Osteocyte (in vitro differentiated cells): ENCODE data around the gene UHMK1. TPM values are rescaled to one million over a fixed set of nuclear protein-coding genes. Genes with fewer than 3 reads are reported as not detected.

Experiments
- DNase-seq: peaks from one replicate; pipeline ENCODE4 v3.0.0; 2021; ENCODE audit warnings: mixed read lengths; ENCODE audit not compliant: unreplicated experiment; ENCODE audit errors: extremely low spot score
- H3K27ac Mint-ChIP-seq: one replicate; pipeline ENCODE4 v1.8.0; 2021; ENCODE audit warnings: mild to moderate bottlenecking, mixed read lengths; ENCODE audit not compliant: unreplicated experiment
- H3K27me3 Mint-ChIP-seq: one replicate; pipeline ENCODE4 v1.8.0; 2021; ENCODE audit warnings: mixed read lengths; ENCODE audit not compliant: unreplicated experiment
- H3K36me3 Mint-ChIP-seq: one replicate; pipeline ENCODE4 v1.8.0; 2021; ENCODE audit warnings: mixed read lengths; ENCODE audit not compliant: unreplicated experiment
- H3K4me1 Mint-ChIP-seq: one replicate; pipeline ENCODE4 v1.8.0; 2021; ENCODE audit warnings: mixed read lengths; ENCODE audit not compliant: unreplicated experiment
- H3K4me3 Mint-ChIP-seq: one replicate; pipeline ENCODE4 v1.8.0; 2021; ENCODE audit warnings: mild to moderate bottlenecking, moderate library complexity, mixed read lengths; ENCODE audit not compliant: unreplicated experiment
- H3K9me3 Mint-ChIP-seq: one replicate; pipeline ENCODE4 v1.8.0; 2021; ENCODE audit warnings: mixed read lengths; ENCODE audit not compliant: unreplicated experiment
- total RNA-seq: library from RNA; stranded (reverse); gene quantifications from 2 replicates; pipeline ENCODE4 v1.2.1, GENCODE V29; 2021
- TF ChIP-seq, protein P1 (sequence below): fragments of 200-600 bp; sonication (generic); IDR thresholded peaks from 2 replicates; pipeline ENCODE4 v1.5.0; 2021; ENCODE audit warnings: antibody characterized with exemption, mild to moderate bottlenecking, moderate library complexity

The UHMK1 gene
- total RNA-seq, 1 donor from 2014 or later, result 29.3 TPM

DNA sequence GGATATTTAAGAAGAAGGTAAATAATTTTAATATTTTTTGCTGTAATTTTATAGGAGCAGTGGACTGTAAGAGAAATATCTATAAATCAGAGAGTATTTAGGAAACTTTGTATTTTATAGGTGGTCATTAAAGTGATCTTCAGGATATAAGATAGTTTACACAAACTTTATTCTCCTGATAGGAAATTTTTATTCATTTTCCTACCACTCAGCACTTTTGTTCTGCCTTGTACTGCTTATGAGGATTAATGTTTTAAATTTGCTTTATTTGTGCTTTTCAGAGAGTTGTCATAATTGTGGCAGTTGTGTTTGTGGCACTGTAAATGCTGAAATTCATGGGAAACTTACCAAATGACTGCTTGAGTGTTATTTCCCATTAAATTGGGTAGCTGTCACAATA is 29.7 kb downstream of the UHMK1 start:
- Mint-ChIP-seq H3K27ac (no peak overlapping the region), H3K36me3 (peaks cover 24% of the 10 kb centered on the region), H3K9me3 (no peaks in the 10 kb centered on the region), H3K27me3 (no peaks in the 10 kb centered on the region), H3K4me3 (no peak overlapping the region), H3K4me1 (no peaks in the 10 kb centered on the region)
- TF ChIP-seq, protein P1, sequence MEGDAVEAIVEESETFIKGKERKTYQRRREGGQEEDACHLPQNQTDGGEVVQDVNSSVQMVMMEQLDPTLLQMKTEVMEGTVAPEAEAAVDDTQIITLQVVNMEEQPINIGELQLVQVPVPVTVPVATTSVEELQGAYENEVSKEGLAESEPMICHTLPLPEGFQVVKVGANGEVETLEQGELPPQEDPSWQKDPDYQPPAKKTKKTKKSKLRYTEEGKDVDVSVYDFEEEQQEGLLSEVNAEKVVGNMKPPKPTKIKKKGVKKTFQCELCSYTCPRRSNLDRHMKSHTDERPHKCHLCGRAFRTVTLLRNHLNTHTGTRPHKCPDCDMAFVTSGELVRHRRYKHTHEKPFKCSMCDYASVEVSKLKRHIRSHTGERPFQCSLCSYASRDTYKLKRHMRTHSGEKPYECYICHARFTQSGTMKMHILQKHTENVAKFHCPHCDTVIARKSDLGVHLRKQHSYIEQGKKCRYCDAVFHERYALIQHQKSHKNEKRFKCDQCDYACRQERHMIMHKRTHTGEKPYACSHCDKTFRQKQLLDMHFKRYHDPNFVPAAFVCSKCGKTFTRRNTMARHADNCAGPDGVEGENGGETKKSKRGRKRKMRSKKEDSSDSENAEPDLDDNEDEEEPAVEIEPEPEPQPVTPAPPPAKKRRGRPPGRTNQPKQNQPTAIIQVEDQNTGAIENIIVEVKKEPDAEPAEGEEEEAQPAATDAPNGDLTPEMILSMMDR, result no peak
- DNase-seq, result no peak

DNA sequence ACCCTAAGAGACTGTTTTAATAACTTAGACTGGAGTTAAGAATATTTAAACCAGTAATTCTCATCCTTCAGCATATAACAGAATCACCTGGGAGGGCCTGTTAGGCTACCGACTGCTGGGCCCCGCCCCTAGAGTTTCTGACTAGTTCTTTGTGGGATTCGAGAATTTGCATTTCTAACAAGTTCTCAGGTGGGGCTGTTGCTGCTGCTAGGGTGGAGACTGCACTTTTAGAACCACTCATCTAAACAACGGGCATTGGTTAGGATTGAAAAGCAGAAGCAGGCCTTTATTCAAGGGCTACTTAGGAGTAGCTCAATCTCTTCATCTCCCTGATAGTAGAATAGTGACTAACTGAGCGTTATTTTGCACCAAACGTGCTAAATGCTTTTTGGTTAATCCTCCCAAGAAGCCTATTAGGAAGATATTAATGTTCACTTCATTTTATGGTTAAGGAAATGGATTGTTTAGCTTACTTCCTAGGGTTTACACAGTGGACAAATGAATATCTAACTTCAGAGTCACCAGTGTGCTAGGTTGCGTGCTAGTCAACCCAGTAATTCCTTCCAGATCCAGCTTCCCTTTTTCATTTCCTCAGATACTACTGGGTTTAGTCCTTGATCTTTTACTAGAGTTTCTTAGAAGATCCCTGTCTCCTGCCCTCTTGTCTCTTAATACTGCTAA is 32.8 kb downstream of the UHMK1 start:
- Mint-ChIP-seq H3K27me3 (no peaks in the 10 kb centered on the region), H3K9me3 (no peaks in the 10 kb centered on the region), H3K4me1 (peaks cover 2% of the 10 kb centered on the region), H3K36me3 (peaks cover 7% of the 10 kb centered on the region), H3K27ac (no peak overlapping the region), H3K4me3 (no peak overlapping the region)
- no peak for DNase-seq
- TF ChIP-seq, protein P1, result no peak

DNA sequence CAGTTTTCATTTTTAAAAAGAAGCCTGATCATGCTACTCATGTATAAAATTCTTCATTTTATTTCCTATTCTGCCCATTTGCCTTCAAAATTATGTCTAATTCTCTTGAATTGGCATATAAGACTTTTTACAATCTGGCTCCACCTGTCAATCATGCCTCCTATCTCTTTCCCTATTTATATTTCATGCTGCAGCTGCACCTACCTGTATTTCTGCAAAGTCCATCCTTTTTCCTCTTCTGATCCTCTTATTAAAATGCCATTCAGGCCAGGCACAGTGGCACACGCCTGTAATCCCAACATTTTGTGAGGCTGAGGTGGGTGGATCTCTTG is 33.3 kb downstream of the UHMK1 start:
- no peak for DNase-seq
- Mint-ChIP-seq H3K27me3 (no peaks in the 10 kb centered on the region), H3K4me3 (no peak overlapping the region), H3K27ac (no peak overlapping the region), H3K36me3 (peaks cover 7% of the 10 kb centered on the region), H3K9me3 (no peaks in the 10 kb centered on the region), H3K4me1 (peaks cover 4% of the 10 kb centered on the region)
- TF ChIP-seq, protein P1, result no peak

DNA sequence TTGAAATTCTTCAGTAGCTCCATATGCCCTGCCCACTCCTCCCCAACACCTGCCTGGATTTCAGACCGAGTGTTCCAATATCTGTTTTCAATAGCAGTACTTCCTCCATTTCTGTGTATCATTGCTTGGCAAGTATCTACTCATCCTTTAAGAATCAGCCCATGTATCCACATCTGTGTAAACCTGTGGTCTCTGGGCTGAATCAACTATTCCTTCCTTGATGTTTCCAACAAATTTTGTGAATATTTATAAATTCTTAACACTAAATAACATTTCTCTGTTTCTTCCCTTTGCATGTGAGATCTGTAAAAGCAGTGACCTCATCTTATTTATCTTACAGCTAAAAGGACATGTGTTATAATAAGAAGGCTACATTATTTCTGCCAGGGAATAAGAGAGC is 37.9 kb downstream of the UHMK1 start:
- no peak overlapping the region for H3K4me3 Mint-ChIP-seq
- TF ChIP-seq, protein P1, result no peak
- H3K36me3 Mint-ChIP-seq, result no peaks in the 10 kb centered on the region
- H3K27ac Mint-ChIP-seq, result no peak overlapping the region
- H3K27me3 Mint-ChIP-seq, result no peaks in the 10 kb centered on the region
- no peak for DNase-seq
- no peaks in the 10 kb centered on the region for H3K9me3 Mint-ChIP-seq
- peaks cover 13% of the 10 kb centered on the region for H3K4me1 Mint-ChIP-seq

GRCh38 chr1:162536511-162536910 is 38.9 kb downstream of the UHMK1 start:
- Mint-ChIP-seq H3K4me1 (peaks cover 17% of the 10 kb centered on the region), H3K36me3 (no peaks in the 10 kb centered on the region), H3K27me3 (no peaks in the 10 kb centered on the region), H3K27ac (no peak overlapping the region), H3K9me3 (no peaks in the 10 kb centered on the region), H3K4me3 (no peak overlapping the region)
- no peak for DNase-seq
- TF ChIP-seq, protein P1, result no peak
